K562 (cell line): ENCODE measurements around the gene KIF9. TPM values are rescaled to one million over a fixed set of nuclear protein-coding genes. Genes with fewer than 3 reads are reported as not detected.
A peak's percentile ranks its signal among the peaks of the same experiment; 100 is the strongest.

ENCODE experiments used
- CHD1 ChIP-seq: fragments of 200-600 bp; sonication (generic); IDR thresholded peaks from one replicate; pipeline ENCODE4 v1.6.1; 2012; ENCODE audit warnings: mild to moderate bottlenecking, moderate library complexity, low read length, inconsistent platforms
- EGR1 ChIP-seq: fragments of 450-650 bp; conservative IDR thresholded peaks from 2 replicates; pipeline ENCODE4 v1.6.1; 2017; ENCODE audit warnings: mild to moderate bottlenecking
- GTF2F1 ChIP-seq: IDR thresholded peaks from 2 replicates; pipeline ENCODE4 v1.6.1; 2011; ENCODE audit warnings: low read depth, low read length, improper control_type of control experiment
- KLF6 ChIP-seq: fragments of 250-450 bp; sonication (Bioruptor Pico); IDR thresholded peaks from 2 replicates; pipeline ENCODE4 v1.4.0; 2020; ENCODE audit warnings: mild to moderate bottlenecking, moderate library complexity, borderline replicate concordance
- L3MBTL2 ChIP-seq: fragments of 450-650 bp; IDR thresholded peaks from 2 replicates; pipeline ENCODE4 v1.6.1; 2016; ENCODE audit warnings: mild to moderate bottlenecking, moderate library complexity
- NFRKB ChIP-seq: fragments of 450-650 bp; IDR thresholded peaks from 2 replicates; pipeline ENCODE4 v1.6.1; 2016; ENCODE audit warnings: low read depth
- RBFOX2 ChIP-seq: fragments of 200-400 bp; formaldehyde crosslinking; IDR thresholded peaks from 2 replicates; pipeline ENCODE4 v1.6.1; 2017; ENCODE audit warnings: low read depth, mild to moderate bottlenecking, low read length, moderate library complexity
- RFX7 ChIP-seq: fragments of 250-450 bp; sonication (Bioruptor Pico); IDR thresholded peaks from 2 replicates; pipeline ENCODE4 v1.5.1; 2021; ENCODE audit warnings: mild to moderate bottlenecking
- SIRT6 ChIP-seq: IDR thresholded peaks from one replicate; pipeline ENCODE4 v1.6.1; 2012; ENCODE audit warnings: low read depth, mild to moderate bottlenecking, control low read depth, inconsistent platforms, low read length, moderate library complexity
- SRSF3 ChIP-seq: fragments of 200-400 bp; formaldehyde crosslinking; IDR thresholded peaks from 2 replicates; pipeline ENCODE4 v1.6.1; 2016; ENCODE audit warnings: mild to moderate bottlenecking, low read length, moderate library complexity; ENCODE audit not compliant: insufficient read depth
- SRSF7 ChIP-seq: fragments of 200-400 bp; formaldehyde crosslinking; optimal IDR thresholded peaks from 2 replicates; pipeline ENCODE3; 2017; ENCODE audit warnings: mild to moderate bottlenecking, low read depth, low read length
- TCF7L2 ChIP-seq: fragments of 150-350 bp; IDR thresholded peaks from 2 replicates; pipeline ENCODE4 v1.6.1; 2016; ENCODE audit warnings: low read depth, mild to moderate bottlenecking, low read length, moderate library complexity
- WHSC1 ChIP-seq: IDR thresholded peaks from one replicate; pipeline ENCODE4 v1.6.1; 2012; ENCODE audit warnings: low read length, control low read depth, inconsistent platforms
- XRCC5 ChIP-seq: fragments of 200-400 bp; formaldehyde crosslinking; IDR thresholded peaks from 2 replicates; pipeline ENCODE4 v1.6.1; 2017; ENCODE audit warnings: low read depth, mild to moderate bottlenecking, low read length
- ZNF239 ChIP-seq: fragments of 250-450 bp; sonication (Bioruptor Pico); IDR thresholded peaks from 2 replicates; pipeline ENCODE4 v1.4.0; 2020; ENCODE audit warnings: mild to moderate bottlenecking
- ZNF24 ChIP-seq: fragments of 450-650 bp; IDR thresholded peaks from 2 replicates; pipeline ENCODE4 v1.6.1; 2016
- ZNF830 ChIP-seq: fragments of 250-450 bp; sonication (Bioruptor Pico); IDR thresholded peaks from 2 replicates; pipeline ENCODE4 v1.5.0; 2021; ENCODE audit warnings: mild to moderate bottlenecking
- polyA plus RNA-seq, 8 experiments: library from polyadenylated mRNA; depleted of rRNA in 4 of 8; stranded (reverse) in 5 of 8; unstranded in 3 of 8; fragments of >200 nt; fragmentation: Nextera tagmentation in 2 of 8; fragmentation: Illumina TruSeq in 1 of 8; extraction: Ambion mirVana in 2 of 8; extraction: Trizol in 1 of 8; gene quantifications; 2 replicates each; pipeline versions ENCODE4 v1.2.1 to v1.2.3, GENCODE V29; 2011 to 2014; ENCODE audit warnings: inconsistent platforms in 1 of 8, missing spikeins in 1 of 8
- total RNA-seq, 7 experiments: library from RNA; depleted of rRNA in 6 of 7; stranded (reverse); fragments of >200 nt in 6 of 7; fragmentation: Illumina TruSeq in 2 of 7; extraction: Trizol in 2 of 7; gene quantifications; 2 replicates each; pipeline versions ENCODE4 v1.2.1 to v1.2.3, GENCODE V29; 2011 to 2021; ENCODE audit warnings: low replicate concordance in 1 of 7
- TF ChIP-seq, protein P1 (sequence below): fragments of 250-450 bp; sonication (Bioruptor Pico); IDR thresholded peaks from 2 replicates; pipeline ENCODE4 v1.8.0; 2022; ENCODE audit warnings: moderate library complexity, mild to moderate bottlenecking, inconsistent platforms
- TF ChIP-seq, protein P2 (sequence below): fragments of 450-650 bp; IDR thresholded peaks from 2 replicates; pipeline ENCODE4 v1.7.0; 2016; ENCODE audit warnings: borderline replicate concordance
- TF ChIP-seq, protein P3 (sequence below): fragments of 250-450 bp; sonication (Bioruptor Pico); IDR thresholded peaks from 2 replicates; pipeline ENCODE4 v1.9.0; 2021; ENCODE audit warnings: mild to moderate bottlenecking, inconsistent platforms
- TF ChIP-seq, protein P4 (sequence below): fragments of 250-450 bp; sonication (Bioruptor Pico); IDR thresholded peaks from 2 replicates; pipeline ENCODE4 v1.8.0; 2022; ENCODE audit warnings: inconsistent platforms, mild to moderate bottlenecking, moderate library complexity, borderline replicate concordance

The KIF9 gene
- total and polyA plus RNA-seq, 9 of the 15 experiments (the other 6 are each of a cell fraction or from before 2014, with no cell fraction given), result 16.9 to 56.9 (median 25.0) TPM

DNA sequence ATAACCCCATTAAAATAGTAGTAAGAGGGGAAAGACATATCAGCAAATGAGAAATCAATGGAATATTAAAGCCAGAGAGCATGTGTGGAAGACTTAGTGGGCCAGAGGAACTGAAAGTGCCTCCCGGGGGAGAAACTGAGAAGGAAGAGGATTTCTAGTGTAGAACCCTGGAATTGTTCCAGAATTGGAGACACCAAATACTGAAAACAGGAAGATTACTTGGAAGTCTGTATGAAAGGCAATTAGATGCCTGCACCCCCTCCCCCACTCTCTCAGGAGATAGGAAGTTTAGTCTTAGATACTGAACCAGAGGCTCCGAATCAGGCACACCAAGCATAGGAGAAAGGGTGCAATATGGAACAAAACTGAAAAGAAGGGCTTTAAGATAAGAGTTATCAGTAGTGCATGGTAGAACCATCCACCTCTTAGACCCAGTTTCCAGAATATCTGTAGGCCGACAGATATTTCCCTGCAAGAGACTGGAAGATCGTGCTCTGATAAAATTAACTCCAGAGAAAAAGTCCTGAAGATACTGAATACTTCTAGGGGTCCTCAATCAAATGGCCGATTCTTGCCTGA, 32.6 kb upstream of the KIF9 start (continued):
- TF ChIP-seq, protein P1, sequence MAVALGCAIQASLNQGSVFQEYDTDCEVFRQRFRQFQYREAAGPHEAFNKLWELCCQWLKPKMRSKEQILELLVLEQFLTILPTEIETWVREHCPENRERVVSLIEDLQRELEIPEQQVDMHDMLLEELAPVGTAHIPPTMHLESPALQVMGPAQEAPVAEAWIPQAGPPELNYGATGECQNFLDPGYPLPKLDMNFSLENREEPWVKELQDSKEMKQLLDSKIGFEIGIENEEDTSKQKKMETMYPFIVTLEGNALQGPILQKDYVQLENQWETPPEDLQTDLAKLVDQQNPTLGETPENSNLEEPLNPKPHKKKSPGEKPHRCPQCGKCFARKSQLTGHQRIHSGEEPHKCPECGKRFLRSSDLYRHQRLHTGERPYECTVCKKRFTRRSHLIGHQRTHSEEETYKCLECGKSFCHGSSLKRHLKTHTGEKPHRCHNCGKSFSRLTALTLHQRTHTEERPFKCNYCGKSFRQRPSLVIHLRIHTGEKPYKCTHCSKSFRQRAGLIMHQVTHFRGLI (CRISPR knock-in tag), result peak; percentile 63; the same call in 1 of the 2 replicates
- no peak for TF ChIP-seq GTF2F1
- no peak for TF ChIP-seq WHSC1
- TF ChIP-seq, protein P2, sequence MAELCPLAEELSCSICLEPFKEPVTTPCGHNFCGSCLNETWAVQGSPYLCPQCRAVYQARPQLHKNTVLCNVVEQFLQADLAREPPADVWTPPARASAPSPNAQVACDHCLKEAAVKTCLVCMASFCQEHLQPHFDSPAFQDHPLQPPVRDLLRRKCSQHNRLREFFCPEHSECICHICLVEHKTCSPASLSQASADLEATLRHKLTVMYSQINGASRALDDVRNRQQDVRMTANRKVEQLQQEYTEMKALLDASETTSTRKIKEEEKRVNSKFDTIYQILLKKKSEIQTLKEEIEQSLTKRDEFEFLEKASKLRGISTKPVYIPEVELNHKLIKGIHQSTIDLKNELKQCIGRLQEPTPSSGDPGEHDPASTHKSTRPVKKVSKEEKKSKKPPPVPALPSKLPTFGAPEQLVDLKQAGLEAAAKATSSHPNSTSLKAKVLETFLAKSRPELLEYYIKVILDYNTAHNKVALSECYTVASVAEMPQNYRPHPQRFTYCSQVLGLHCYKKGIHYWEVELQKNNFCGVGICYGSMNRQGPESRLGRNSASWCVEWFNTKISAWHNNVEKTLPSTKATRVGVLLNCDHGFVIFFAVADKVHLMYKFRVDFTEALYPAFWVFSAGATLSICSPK, result peak; percentile 84; the same call in 1 of the 2 replicates
- peak; percentile 44; the same call in 1 of the 2 replicates for TF ChIP-seq L3MBTL2
- TF ChIP-seq CHD1, result no peak
- TF ChIP-seq ZNF830, result no peak
- TF ChIP-seq RFX7 (CRISPR knock-in tag), result no peak
- TF ChIP-seq NFRKB, result no peak
- TF ChIP-seq RBFOX2, result no peak
- TF ChIP-seq, protein P3, sequence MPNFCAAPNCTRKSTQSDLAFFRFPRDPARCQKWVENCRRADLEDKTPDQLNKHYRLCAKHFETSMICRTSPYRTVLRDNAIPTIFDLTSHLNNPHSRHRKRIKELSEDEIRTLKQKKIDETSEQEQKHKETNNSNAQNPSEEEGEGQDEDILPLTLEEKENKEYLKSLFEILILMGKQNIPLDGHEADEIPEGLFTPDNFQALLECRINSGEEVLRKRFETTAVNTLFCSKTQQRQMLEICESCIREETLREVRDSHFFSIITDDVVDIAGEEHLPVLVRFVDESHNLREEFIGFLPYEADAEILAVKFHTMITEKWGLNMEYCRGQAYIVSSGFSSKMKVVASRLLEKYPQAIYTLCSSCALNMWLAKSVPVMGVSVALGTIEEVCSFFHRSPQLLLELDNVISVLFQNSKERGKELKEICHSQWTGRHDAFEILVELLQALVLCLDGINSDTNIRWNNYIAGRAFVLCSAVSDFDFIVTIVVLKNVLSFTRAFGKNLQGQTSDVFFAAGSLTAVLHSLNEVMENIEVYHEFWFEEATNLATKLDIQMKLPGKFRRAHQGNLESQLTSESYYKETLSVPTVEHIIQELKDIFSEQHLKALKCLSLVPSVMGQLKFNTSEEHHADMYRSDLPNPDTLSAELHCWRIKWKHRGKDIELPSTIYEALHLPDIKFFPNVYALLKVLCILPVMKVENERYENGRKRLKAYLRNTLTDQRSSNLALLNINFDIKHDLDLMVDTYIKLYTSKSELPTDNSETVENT (CRISPR knock-in tag), result no peak
- peak; percentile 39; the same call in 1 of the 2 replicates for TF ChIP-seq ZNF239 (CRISPR knock-in tag)
- no peak for TF ChIP-seq SRSF7
- no peak for TF ChIP-seq SRSF3
- no peak; the same call in 1 of the 2 replicates for TF ChIP-seq ZNF24
- TF ChIP-seq XRCC5, result no peak
- no peak for TF ChIP-seq TCF7L2
- TF ChIP-seq KLF6, result 0 out of 2 replicates have a peak, but pooled peaks have one; percentile 50
- TF ChIP-seq, protein P4, sequence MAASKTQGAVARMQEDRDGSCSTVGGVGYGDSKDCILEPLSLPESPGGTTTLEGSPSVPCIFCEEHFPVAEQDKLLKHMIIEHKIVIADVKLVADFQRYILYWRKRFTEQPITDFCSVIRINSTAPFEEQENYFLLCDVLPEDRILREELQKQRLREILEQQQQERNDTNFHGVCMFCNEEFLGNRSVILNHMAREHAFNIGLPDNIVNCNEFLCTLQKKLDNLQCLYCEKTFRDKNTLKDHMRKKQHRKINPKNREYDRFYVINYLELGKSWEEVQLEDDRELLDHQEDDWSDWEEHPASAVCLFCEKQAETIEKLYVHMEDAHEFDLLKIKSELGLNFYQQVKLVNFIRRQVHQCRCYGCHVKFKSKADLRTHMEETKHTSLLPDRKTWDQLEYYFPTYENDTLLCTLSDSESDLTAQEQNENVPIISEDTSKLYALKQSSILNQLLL (CRISPR knock-in tag), result no peak
- TF ChIP-seq SIRT6, result no peak
- TF ChIP-seq EGR1, result no peak
